SK-N-DZ (cell line): ENCODE measurements around the gene PKP3.
"Not testable (repeated sequence)": the region's sequence is repeated elsewhere in the genome, so short reads cannot be mapped to it uniquely, and the experiment has no call there.

Source experiments
- DNase-seq: peaks from one replicate; pipeline ENCODE4 v3.0.0-alpha.2; 2015; ENCODE audit warnings: low spot score

PKP3 gene

GRCh38 chr11:410711-411110 is 16.7 kb downstream of the PKP3 start:
- DNase-seq: not testable (repeated sequence)

DNA sequence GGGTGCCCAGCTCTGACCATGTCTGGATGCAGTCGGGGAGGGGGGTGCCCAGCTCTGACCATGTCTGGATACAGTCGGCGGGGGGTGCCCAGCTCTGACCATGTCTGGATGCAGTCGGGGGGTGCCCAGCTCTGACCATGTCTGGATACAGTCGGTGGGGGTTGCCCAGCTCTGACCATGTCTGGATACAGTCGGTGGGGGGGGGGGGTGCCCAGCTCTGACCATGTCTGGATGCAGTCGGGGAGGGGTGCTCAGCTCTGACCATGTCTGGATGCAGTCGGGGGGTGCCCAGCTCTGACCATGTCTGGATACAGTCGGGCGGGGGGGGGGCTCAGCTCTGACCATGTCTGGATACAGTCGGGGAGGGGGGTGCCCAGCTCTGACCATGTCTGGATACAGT is 17.5 kb downstream of the PKP3 start:
- DNase-seq: not testable (repeated sequence)

DNA sequence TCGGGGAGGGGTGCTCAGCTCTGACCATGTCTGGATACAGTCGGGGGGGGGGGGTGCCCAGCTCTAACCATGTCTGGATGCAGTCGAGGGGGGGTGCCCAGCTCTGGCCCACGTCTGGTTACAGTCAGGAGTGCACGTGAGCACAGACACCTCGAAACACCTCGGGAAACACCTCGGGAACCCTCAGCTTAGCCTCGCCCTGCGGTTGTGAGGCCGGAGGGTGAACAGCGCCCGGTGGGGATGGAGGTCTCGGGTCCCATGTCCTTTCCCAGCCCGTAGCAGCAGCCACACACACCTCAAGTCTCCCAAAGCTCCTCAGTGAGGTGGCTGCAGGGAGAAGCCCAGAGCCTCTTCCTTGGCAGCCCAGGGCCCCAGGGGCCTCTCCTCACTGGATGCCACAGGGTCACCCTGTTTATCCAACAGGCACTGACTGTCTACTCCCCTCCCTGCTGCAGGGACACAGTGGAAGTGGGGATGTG is 18.7 kb downstream of the PKP3 start:
- no peak for DNase-seq

- DNase-seq: no peak
Observed at GRCh38 chr11:413120-414081, 19.4 kb downstream of the PKP3 start.

GRCh38 chr11:414318-414857 is 20.4 kb downstream of the PKP3 start:
- DNase-seq: no peak

DNA sequence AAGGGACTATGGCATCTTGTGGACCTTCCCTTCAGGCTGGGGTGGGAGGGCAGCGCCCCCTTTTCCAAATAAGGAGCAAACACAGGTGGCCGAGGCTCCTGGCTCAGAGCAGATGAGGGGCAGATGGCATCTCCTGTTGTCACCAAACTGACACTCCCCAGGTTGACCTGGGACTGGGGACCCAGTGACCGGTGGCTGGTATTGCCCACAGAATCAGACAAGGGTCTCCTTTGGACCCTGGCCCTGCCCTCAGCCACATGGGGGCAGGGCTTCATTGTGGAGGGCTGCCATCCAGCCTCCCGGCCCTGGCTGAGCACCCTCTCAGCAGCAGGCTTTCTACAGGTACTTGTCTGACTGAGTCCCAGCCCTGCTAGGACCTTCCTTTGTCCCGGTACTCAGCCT is 21.6 kb downstream of the PKP3 start:
- DNase-seq: no peak

DNA sequence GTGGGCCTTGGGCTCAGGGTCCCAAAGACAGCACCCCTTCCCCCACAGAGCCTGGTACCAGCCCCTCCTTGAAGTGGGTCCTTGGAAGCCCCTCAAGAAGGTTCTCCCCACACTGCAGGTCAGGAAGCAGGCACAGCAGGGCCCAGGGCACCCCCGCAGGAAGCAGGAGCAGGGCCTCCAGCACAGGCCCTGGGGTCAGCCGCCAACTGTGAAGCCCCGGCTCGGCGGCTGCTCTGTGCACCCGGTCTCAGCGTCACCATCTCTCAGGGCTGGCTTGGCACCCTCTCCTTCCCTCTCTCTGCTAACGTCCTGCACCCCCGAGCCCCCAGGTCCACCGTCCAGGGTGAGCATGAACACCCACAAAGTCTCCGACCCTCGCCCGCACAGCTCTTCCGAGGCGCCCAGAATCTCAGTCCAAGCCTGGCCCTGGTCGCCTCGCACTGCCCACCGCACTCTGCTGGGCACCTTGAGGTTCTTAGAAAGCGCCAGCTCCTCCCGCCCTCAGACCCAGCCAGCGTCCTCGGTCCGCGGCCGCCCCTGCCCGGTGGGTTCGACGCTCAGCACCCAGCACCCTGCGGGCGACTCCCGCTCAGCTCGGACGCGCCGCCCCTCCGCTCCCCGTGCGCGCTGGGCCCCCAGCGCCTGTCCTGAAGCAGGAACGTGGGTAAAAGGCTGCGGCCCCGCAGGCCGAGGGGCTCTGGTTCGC is 22.2 kb downstream of the PKP3 start:
- no peak for DNase-seq

DNA sequence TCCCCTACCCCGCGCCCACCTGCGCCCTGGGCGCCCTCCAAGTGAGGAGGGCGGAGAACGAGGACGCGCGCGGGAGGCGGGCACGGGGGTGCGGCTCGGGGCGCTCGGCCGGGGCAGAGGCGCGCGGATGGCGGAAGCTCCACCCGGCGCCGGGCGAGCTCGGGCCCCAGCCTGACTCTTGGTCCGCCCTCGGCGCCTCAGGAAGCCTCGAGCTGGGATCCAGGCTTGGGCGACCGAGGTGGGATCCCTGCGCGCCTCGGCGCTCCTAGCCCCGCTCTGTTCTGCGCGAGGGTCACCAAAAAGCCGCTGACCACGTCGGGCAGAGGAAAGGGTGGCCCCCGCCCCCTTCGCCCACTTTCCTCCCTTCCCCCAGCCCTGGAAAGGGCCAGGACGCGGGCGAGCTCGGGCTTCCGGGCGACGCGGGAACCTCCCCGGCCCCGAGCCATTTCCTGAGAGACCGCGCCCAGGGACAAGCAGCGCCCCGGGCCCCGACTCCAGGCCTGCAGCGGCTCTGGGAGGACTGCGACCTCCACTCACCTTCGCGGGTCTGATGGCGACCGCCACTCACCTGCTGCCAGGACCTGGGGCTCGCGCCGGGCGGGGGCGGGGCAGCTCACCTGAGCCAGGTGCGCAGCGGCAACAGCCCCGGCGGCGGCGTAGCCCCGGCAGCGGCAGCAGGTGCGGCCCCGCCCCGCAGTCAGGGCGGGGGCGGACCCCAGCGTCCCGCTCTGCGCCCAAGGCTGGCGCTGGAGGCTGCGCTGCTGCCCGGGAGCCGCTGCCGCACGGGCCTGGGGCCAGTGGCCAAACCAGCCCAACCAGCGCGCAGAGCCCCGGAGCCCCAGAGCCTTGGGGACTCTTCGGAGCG is 23.0 kb downstream of the PKP3 start:
- no peak for DNase-seq

GRCh38 chr11:417652-418342 is 23.8 kb downstream of the PKP3 start:
- no peak for DNase-seq

GRCh38 chr11:418343-419247 is 24.6 kb downstream of the PKP3 start:
- no peak for DNase-seq

DNA sequence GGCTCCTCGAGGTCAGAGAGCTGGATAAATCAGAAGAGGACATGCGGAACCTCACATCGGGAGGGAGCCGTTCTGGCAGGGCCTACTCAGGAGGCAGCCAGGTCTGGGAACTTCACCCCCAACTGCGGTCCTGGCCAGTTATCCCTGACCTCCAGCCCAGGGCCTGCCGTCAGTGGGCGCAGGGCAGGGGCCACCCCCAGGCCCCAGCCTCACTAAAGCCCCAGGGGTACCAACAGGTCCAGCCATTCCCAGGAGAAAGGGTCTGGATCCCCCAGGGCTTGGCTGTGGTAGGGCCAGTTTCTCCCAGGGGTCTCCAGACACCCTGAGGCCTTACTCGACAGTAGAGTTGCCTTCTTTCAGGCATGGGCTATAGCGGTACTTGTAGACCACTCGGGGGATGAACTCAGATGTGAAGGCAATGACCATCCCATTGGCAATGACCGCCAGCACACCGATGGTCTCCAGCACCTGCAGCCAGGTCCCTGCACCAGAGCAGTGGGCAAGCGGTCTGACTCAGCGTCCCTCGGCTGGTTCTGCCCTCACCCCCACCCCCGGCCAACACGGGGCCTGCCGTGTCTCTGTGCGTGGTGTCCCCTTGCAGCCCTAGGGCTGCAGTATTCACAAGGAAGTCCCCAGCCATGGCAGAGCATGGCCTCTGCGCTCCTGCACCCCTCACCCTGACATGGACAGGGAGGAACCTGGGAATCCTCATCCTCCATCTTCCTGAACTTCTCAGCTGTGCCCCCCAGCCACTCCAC is 25.4 kb downstream of the PKP3 start:
- no peak for DNase-seq

DNA sequence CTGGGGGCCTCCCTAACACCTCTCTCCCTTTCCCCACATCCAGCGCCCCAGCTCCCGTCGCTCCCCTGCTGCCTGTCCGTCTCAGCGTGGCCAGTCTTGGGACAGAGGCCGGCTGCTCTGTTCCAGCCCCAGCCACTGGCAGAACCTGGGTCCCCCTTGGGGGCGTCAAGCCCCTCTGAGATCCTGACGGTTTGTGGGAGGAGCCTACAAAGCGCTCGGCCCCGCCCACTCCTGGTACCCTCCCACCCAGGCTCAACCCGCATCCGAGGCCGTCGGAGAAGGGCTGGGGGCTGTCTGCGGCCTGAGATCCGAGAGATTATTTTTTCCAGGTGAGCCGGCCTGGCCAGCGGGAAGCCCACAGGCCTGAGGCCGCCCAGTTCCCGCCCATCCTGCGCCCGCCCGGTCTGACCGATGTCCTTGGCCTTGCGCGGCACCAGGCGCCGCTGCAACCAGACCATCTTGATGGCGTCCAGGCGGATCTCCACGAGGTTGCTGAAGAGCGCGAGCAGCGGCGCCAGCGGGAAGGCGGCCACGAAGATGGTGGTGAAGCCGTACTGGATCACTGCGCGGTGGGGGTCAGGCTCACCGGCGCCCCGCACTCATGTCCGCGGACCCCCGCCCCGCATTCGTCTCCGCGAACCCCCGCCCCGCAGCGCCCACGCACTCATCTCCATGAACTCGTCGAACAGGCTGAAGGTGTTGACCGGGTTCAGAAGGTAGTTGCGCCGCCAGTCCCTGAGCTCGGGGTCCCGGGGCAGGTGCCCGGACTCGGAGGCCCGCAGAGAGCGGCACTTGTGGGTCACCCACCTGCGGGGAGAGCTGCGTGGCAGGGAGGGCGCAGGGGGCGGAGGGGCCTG is 26.3 kb downstream of the PKP3 start:
- no peak for DNase-seq

DNA sequence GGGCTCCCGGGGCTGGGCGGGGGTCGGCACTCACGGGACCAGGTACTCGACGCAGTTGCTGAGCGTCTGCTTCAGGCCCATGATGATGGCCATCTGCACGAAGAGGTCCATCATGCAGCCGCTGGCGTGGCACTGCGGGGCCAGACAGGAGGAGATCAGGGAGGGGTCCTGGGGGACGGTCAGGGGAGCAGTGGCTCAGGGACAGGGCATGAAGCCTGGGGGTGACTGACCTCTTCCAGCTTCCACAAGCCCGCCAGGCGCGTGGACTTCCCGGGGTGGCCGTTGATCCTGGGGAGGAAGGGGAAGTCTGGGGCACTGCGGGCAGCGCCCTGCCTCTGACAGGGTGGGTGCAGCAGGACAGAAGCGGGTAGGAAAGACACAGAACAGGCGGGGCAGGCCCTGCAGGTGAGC is 26.9 kb downstream of the PKP3 start:
- DNase-seq: no peak

GRCh38 chr11:422249-422656 is 28.2 kb downstream of the PKP3 start:
- DNase-seq: no peak

DNA sequence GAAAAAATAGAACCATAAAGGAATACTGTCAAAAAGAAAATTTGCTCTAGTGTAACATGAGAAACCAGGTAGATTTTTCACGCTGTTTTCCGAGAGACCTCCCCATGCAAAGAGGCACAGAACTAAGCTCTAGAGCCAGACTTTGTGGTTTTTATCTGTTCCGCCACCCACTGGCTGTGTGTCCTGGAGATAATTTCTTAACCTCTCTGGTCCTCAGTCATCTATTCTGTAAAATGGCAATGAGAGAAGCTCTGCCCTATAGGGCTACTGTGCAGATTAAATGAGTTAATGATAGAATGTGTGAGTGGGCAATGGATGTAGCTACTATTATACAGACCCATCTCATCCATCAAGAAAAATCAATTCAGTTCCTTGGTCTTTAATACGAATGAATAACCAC is 30.2 kb downstream of the PKP3 start:
- no peak for DNase-seq

DNA sequence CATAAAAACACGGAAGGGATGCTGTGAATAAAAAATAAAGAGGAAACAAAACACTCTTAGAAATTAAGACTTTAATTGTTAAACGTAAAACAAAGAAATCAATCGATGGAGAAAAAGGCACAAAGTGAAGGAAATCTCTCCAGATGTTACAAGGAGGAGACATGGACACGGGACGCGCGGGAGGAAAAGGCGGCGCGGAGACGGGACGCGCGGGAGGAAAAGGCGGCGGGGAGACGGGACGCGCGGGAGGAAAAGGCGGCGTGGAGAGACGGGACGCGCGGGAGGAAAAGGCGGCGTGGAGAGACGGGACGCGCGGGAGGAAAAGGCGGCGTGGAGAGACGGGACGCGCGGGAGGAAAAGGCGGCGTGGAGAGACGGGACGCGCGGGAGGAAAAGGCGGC is 30.8 kb downstream of the PKP3 start:
- DNase-seq: not testable (repeated sequence)

GRCh38 chr11:425301-425700 is 31.3 kb downstream of the PKP3 start:
- DNase-seq: no peak

DNA sequence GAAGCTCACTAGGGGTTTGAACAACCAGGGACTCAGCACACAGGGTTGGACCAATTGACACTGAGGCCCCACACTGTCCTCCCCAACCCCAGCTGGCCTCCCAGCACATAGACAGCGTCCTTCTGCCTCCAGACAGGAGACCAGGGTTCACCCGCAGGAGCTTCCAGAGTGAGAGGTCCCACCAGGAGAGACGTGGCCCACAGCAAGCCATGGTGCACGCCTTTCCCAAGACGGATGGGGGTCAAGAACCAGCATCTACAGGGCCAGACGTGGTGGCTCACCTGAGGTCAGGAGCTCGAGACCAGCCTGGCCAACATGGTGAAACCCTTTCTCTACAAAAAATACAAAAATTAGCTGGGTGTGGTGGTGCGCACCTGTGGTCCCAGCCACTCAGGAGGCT is 32.8 kb downstream of the PKP3 start:
- no peak for DNase-seq
